Left renal cortex interstitium (tissue), 4 donors: ENCODE measurements around the gene DENND2C. TPM values are rescaled to one million over a fixed set of nuclear protein-coding genes. Genes with fewer than 3 reads are reported as not detected.

Source experiments
- DNase-seq, 4 donors: peaks; one replicate each; pipeline ENCODE4 v3.0.0-alpha.2; 2013; ENCODE audit warnings: low read depth in 4 of 4, low spot score in 2 of 4, missing footprints in 1 of 4
- polyA plus RNA-seq, 4 donors: library from polyadenylated mRNA; unstranded; fragments of 120-200 nt; gene quantifications; one replicate each; pipeline ENCODE4 v1.2.1, GENCODE V29; 2013; ENCODE audit not compliant: insufficient read length in 4 of 4

Gene DENND2C, protein sequence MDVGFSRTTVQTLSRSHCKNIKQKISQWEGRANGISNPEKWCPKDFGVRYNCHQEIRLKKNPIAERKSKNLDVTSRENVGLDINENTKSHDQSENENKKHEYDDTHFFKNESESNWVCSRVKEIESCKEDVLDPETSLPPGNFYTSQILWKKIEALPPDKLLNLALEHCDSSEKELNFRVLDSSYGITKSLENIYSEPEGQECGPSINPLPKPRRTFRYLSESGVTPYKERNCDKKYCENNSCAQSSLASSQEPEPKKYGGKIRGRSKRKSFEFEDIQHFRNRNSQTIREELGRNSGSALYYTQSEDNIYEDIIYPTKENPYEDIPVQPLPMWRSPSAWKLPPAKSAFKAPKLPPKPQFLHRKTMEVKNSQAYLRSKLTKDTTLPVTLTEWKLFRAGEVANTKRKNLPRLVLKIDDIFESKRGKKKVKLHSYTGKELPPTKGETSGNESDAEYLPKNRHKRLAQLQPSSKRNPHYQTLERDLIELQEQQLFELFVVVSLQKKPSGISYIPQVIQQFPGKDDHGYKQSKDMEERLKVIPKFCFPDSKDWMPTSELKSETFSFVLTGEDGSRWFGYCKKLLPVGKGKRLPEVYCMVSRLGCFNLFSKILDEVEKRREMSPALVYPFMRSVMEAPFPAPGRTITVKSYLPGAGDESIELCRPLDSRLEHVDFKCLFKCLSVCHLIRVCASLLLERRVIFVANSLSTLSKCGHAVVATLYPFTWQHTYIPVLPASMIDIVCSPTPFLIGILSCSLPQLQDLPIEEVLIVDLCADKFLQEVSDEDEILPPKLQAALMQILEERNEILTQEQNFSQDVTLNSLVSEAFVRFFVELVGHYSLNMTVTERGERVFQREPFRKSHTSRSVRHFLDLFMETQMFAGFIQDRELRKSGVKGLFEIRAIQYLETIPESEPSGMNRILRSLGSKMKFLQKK
- 1 to 10 TPM; 3.5 to 5.1 (median 3.9) TPM for polyA plus RNA-seq

DNA sequence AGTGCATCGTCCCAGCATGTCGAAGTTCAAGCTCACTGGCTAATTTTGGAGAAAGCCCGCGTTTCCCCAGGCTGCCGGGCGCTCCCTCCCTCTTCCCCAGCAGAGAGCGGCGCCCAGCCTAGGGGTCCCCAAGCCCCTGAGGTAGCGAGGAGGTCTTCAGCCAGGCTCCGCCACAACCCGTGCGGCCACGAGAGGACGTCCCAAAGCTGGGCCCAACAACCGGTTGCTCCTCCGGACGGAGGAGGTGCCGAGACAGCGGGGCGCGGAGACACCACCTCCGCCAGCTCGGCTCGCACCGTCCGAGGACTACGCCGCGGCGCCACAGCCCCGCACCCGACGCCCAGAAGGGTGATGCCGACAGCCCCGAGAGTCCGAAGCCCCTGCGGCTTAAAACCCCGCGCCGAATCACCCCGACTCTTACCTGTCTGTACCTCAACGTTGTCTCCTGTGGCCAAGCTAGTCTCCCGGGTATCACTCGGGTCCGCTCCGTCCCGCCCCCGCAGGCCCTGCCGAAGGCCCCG lies at the start of gene DENND2C:
Gene DENND2C (minus strand): TSS at position 488 of the 521 bp plus-strand sequence. CDS start 44,065 bp downstream, outside the sequence.
- DNase-seq, result no peak

DNA sequence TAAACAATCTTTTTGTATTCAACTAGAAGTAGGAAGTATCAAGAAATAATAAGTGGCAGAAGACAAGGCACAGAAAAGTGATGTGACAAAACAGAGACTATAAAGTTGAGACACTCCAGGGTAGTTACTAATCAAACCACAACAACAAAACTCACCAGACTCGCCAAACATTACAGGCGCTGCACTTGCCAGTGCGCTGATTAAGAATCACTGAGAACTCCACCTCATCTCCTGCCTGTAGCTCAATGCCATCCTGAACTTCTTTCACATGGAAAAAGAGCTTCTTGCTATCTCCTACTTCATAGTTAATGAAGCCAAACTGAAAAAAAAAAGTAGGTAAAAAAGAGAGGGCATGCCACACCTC lies 49.6 kb upstream of the DENND2C start:
- no peak for DNase-seq

DNA sequence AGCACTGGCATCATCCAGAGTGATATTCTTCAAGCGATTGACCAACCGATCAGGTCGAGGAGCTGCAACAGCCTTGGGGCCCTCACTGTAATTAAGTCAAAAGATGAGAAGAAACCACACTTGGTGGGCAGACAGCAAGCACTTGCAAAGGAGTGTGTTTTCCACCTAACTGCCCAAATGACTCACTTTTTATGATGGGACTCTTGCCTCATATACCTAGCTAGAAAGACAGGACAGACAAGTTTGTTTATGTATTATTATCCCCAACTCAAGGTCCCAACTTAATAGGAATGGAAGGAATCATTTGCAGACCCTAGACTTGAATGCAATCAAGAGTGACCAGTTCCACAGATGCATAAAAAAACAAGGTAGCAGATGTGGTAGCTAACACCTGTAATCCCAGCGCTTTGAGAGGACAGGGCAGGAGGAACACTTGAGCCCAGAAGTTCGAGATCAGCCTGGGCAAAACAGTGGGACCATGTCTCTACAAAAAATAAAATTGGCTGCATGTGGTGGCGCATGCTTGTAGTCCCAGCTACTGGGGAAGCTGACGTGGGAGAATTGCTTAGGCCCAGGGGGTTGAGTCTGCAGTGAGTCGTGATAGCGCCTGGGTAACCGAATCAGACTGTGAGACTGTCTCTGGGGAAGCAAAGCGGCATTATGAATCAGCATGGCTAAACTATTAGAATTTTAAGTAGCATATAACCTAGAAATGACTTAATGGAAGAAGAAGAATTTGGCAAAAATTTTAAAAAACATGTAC lies 49.0 kb upstream of the DENND2C start:
- DNase-seq, result no peak

DNA sequence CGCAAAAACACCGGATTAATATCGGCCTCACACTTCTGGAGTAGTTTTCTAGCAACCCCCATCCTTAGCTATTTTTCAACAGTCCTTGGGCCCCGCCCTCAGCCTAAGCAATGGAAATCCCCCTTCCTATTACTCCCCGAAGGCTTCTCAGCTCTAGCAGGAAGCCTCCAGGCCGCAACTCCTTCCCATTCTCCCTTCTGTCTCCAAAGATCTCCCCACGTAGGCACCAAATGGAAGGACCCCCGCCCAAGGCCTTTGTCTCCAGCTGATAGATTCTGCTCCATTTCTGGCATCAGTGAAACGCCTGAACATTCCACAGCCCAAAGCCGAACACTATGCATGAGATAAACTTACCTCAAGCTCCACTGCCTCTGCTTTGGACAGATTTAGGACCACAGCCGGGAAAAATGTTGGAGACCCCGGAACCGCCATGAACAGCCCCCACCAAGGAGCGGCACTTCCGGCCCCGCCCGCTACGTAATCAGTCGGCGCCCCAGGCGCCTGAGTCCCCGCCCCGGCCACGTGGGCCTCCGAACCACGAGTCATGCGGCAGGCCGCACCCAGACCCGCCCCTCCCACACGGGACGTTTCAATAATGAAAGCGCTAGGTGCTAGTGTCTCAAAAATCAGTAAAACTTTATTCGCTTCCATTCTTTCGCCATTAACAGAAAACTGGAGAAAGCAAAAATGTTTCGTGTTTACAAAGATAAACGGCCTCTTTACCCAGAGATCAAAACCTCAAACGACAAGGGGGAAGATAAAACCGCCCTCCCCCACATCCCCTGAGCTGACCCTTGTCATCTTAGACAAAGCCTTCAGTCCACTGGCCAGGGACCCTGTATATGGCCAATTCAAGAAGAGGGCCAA lies 46.7 kb upstream of the DENND2C start, which contains the start of gene NRAS:
Gene NRAS (minus strand): TSS at position 468 of the 867 bp plus-strand sequence. CDS start 611 bp downstream, outside the sequence.
- DNase-seq, result peak; percentile 77 to 90 (median 86)

DNA sequence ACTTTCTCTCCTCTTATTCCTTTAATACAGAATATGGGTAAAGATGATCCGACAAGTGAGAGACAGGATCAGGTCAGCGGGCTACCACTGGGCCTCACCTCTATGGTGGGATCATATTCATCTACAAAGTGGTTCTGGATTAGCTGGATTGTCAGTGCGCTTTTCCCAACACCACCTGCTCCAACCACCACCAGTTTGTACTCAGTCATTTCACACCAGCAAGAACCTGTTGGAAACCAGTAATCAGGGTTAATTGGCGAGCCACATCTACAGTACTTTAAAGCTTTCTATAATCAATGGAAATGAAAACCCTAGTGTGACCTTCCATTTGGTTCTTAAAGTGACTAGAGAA lies 46.1 kb upstream of the DENND2C start:
- peak in 1 of 4 donors; percentile 4 for DNase-seq

- DNase-seq, result no peak
Observed at GRCh38 chr1:114712977-114713376, 43.1 kb upstream of the DENND2C start.

DNA sequence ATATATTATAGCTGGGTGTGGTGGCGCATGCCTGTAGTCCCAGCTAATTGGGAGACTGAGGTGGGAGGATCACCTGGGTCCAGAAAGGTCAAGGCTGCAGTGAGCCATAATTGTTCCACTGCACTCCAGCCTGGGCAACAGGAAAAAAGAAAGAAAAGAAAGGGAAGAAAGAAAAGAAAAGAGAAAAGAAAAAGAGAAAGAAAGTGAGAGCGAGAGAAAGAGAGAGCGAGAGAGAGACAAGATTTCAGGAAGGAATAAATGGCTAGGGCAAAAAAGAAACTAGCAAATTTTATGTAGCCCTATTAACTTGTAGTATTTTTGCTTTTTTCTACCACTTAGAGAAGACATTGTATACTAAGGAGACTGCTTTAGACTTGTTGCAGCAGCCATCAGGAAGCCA lies 40.5 kb upstream of the DENND2C start:
- no peak for DNase-seq

GRCh38 chr1:114707604-114708003 lies 37.8 kb upstream of the DENND2C start:
- DNase-seq, result no peak

DNA sequence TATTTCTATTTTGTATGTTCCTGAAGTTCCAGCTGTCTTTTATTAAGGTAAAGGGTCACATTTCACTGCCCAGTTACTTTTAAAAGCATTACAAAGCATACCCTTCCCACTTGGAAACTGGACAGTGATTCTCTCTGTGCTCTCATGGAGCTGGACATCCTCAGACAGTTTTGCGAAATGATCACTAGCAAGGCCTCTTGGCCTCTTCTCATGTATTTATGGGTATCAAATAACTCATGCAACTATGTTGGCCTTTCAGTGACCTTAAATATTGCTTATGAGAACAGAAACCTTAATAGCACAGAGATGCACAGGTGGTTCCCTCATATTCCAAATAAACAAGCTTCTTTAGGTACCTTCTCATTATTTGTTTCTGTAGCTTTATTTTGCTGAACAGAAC lies 33.4 kb upstream of the DENND2C start:
- no peak for DNase-seq

GRCh38 chr1:114702737-114703136 lies 32.9 kb upstream of the DENND2C start:
- no peak for DNase-seq

DNA sequence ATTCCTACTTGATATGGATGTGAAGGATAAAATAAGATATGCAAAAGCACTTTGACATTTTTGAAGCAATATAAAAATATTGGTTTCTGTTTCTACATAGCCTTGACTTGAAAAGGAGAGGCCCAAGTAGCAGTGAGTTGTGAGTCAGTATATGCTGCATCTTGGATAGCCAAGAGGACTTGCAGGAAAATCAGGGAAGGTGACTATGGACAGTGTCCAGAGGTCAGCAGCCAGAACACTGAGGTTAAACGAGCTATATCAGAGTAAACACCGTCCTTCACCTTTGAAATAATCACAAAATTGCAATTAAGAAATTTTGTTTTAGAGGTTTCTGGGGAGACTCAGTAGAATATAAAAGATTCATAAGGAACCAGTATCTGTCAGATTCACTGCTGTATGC lies 32.1 kb upstream of the DENND2C start:
- no peak for DNase-seq

DNA sequence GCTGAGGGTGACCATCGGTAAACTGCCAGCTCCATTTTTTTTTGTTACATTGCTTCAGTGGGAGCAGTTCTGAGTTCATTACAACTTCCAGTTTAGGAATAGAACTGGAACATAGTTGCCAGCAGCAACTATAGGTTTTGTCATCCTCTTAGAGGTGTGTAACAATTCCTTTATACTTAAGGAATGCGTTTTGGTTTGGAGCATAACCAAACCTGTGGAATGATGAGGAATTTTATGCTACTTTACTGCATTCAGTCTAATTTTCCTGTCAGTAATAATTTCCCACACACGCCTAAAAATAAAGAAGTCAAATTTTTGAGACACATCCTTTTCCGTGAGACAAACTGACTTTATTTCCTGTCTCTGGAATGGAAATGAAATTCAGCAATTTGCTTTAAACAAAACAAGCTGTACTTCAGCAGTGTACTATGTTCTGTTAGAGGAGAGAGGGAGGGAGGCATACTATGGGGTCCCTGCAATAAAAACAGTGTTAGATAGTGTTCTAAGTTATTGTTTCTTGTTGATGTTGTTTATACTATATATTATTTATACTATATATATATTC lies 30.3 kb upstream of the DENND2C start:
- no peak for DNase-seq

DNA sequence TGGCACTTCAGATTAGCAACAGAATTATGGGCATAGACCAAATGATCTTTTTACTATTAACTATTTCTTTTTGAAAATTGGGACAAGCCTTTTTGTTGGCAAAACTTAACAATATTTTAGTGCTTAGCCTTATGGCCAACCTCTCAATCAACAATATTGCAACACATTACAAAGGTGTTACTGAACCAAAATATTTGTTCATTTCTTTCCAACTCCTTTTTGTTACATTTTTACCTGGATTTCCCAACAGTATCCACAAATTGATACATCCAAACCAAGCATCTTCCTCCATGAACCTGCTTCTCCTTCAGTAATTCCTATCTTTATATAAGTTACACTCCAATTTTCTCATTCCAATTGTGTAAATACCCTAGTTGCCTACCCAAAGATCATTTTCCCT lies 27.0 kb upstream of the DENND2C start:
- no peak for DNase-seq

DNA sequence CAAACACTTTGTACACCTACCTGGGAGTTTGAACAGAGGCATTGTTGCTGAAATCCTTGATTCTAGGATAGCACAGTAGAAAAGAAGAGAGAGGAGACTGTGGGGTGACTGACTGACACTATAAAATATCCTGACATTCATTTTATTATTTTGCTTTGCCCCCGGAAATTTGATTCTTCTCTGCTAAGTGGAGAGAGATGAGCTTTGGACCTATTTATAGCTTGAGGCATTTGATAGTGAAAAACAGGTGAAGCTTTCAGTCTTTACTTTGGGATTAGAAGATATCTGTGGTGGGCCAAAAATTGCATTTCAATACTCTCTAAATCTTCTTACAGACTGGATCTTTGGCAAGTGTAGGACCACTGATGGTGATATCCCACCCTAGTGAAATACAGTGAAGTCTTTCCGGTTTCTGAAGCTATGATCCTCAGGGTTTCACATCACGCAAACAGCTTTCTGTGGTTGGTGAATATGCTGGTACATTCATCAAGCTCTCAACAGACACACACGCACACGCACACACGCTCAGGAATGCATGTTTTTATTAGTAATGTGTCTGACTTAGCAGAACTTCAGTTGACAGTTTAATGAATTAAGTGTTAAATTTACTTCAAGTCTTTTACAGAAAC lies 25.7 kb upstream of the DENND2C start, which contains the start of gene AMPD1:
Gene AMPD1 (minus strand): TSS at position 117 of the 629 bp plus-strand sequence. CDS start 75 bp downstream, at position 42.
- DNase-seq, result no peak

- DNase-seq, result no peak
Observed at GRCh38 chr1:114694540-114695310, 24.9 kb upstream of the DENND2C start.

GRCh38 chr1:114692947-114693346 lies 23.1 kb upstream of the DENND2C start:
- no peak for DNase-seq

DNA sequence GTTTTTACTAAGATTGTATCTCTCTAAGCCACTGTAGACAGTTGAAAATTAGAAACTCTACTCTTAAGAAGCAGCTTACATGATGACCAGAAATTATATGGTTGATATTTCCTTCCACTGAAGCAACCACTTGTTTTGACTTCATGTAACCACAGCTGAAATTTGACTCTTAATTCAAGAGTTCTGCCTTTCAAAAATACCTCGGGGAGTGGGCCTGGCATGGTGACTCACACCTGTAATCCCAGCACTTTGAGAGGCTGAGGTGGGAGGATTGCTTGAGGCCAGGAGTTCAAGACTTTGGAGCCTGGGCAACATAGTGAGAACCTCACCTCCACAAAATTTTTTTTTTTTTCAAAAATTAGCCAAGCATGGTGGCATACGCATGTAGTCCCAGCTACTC lies 21.2 kb upstream of the DENND2C start:
- DNase-seq, result no peak

DNA sequence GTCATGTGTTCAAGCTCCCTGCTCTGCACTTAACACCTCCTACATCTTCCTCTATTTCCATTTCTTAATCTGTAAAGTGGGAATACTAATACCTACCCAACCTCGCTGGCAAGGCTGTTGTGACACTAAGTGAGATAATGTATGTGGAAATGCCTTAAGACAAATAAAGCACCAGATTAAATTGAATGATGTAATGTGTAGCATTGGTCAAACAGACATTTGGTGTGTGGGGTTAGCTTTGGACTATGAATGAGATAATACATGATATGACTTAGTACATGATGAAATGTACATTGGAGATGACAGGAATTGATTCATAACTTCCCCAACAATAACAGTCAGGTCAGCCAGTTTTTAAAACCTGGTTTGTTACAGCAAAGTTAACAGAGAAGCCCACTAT lies 20.3 kb upstream of the DENND2C start:
- DNase-seq, result no peak
